Measurements from ENCODE around the gene TNS1.
"Not testable (repeated sequence)": the region's sequence is repeated elsewhere in the genome, so short reads cannot be mapped to it uniquely, and the experiment has no call there.

Gene TNS1

DNA sequence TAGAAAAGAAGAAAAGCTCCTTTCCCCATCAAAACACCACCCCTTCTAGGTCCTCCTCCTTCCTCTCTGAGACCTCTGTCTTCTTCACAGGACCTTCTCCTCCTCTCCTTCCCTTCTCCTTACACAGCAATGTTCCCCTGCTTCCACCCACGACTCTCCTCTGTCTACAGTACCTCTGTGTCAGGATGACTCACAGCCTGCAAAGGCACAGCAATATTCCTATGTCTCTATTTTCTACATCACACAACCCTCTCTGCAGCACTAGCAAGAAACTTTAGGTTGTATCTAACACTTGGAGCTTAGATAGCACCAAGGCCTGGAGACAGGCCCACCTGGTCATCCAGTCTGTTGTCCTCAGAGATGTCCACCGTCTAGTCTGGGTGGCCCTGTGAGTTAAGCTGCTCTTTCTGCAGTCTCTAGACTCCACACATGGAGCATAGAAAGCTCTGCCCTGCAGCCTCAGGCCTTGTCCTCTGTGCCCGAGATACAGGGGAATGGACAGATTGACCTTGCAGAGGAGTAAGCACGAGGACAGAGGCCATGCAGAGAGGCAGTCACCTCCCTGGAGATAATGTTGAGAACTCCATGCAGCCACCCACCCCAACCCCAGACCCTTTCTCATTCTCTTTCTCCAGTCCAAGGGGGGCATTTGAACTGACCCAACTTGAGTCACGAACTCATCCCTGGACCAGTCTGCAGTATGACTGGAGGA is 212.0 kb downstream of the TNS1 start:
- DNase-seq: no peak

GRCh38 chr2:217790195-217790594 is 212.6 kb downstream of the TNS1 start:
- peak in 1 of 2 experiments; percentile 3 for DNase-seq

- no peak for DNase-seq
Measured at GRCh38 chr2:217789736-217790181, 213.0 kb downstream of the TNS1 start.

DNA sequence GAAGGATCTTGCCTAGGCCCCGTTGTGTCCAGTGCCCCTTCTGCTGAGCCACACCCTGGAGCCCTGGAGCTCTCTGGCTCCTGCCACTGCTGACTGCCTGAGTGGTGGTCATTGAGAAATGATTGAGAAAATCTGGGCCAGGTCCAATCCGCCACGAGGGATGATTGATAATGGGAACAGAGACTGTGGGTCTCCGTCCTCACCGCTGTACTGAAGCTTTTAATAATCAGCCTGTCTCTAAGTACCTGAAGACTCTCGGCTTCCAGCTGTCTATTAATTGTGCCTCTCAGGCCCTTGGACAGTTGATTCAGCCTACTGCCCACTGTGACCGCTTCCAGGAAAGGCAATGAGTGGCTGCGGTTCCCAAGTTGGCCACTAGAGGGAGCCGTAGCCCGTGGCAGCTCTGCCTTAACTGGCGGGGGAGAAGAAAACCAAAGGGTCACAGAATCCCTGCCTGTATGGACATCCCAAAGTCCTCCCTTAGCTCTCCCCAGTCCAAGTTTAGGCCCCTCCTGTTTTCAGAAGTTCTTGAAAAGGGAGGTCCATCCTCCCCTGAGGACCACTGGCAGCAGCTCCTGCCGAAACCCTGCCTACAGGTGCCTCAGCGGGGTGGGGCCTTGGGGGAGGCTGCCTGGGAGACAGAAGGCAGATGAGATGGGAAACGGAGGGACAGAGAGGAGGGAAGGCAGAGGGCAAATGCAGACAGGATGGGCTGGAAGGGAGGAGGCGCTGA is 213.6 kb downstream of the TNS1 start:
- peak; percentile 30 to 58 for DNase-seq

- no peak for DNase-seq
Measured at GRCh38 chr2:217788669-217789002, 214.2 kb downstream of the TNS1 start.

- DNase-seq: no peak
Measured at GRCh38 chr2:217787160-217787877, 215.5 kb downstream of the TNS1 start.

- not testable (repeated sequence) for DNase-seq
Measured at GRCh38 chr2:217786560-217786959, 216.2 kb downstream of the TNS1 start.

- DNase-seq: peak; percentile 35 to 38
Measured at GRCh38 chr2:217785544-217786045, 217.2 kb downstream of the TNS1 start.

DNA sequence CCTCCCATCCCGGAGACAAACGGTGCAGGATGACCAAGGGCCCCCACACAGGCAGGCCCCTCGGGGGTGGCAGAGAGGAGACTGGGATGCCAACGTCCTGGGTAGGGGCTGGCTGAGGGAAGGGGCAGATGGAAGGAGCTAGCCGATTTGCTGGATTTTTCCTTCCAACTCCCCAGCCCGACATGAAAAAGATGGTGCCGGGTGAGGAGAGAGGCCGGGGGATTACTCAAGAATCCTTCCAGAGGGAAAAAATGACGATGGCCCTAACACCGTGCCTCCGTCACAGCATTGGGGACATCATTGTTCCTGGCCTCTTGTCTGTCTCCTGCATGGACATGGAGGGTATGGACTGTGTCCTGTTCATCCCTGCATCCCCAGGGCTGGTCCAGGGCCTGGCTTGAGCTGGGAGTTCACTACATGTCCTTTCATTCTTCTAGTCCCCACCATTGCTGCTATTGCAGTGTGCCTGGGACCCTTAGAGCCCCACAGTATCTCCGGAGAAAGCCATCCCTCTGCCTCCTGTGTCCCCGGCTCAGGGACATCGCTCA is 217.7 kb downstream of the TNS1 start:
- no peak for DNase-seq

DNA sequence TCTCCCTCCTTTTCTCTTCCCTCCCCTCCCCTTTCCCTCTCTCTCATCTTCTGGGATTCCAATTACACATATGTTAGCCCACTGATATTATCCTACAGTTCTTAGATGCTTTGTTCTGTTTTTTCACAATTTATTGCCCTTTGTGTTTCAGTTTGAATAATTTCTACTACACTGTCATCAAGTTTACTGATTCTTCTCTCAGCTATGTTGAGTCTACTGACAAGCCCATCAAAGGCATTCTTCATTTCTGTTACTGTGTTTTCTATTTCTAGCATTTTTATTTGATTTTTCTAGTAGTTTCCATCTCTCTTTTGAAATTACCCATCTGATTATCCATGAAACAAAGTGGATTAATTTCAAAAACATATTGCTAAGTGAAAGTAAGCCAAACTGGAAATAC is 219.6 kb downstream of the TNS1 start:
- DNase-seq: no peak

DNA sequence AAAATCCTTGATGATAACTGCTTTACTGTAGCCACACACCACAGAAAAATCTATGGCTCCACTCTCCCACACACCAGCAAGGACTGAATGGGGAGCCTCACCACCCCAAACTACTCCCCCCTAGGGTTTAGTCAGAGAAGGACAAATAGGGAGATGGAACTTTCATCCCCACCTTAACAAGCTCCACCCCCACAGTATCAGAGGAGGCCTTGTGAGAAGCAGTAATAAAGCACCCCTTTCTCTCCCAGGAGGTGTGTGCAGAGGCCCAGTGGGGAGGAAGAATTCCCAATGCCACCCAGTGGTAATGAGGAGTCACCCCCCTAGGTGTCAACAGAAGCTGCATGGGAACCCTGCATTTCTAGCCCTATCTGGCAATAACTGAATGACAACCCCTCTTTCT is 224.9 kb downstream of the TNS1 start:
- DNase-seq: no peak

DNA sequence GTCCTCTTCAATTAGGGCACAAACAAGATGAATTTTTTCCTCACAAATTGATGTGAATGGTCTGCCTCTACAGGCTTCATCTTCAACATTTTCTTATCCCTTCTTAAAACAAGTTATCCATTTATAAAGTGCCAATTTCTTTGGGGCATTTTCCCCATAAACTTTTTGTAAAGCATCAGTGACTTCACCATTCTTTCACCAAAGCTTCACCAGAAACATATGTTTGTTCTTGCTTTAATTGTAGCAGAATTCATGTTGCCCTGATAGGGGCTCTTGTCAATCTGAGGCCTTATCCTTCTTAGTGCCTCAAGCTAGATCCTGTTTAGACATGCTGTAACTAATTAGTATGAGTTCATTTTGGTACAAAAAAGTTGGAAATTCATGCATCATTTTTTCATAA is 226.2 kb downstream of the TNS1 start:
- DNase-seq: no peak

DNA sequence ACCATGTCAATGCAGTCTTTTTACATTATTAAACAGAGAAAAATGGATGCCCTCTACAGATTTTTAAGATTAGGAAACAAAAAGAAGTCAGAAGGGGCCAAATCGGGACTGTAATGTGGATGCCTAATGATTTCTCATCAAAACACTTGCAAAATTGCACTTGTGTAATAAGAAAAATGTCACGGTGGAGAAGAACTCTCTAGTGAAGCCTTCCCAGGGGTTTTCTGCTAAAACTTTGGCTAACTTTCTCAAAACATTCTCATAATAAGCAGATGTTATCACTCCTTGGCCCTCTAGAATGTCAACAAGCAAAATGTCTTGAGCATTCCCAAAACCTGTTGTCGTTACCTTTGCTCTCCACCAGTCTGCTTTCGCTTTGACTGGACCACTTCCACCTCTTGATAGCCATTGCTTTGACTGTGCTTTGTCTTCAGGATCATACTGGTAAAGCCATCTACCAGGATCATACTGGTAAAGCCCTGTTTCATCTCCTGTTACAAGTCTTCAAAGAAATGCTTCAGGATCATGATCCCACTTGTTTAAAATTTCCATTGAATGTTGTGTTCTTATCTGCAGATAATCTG is 226.8 kb downstream of the TNS1 start:
- no peak for DNase-seq

GRCh38 chr2:217774232-217774631 is 228.6 kb downstream of the TNS1 start:
- DNase-seq: no peak

DNA sequence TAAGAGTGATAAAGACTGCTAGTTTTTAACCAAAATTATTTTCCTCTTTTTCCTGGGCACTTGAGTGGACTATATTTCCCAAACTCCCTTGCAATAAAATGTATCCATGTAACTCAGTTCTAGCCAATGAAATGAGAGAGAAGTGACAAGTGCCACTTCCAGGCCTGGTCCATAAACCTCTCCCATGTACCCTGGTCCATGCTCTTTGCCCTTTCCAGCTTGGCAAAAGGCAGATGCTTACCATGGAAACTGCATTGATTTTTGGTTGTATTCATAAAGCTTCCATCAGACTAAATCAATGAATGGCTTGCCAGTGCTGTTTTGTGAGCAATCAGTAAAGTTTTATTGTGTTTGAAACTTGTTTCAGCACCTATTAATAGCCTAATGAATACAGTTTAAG is 229.3 kb downstream of the TNS1 start:
- no peak for DNase-seq

DNA sequence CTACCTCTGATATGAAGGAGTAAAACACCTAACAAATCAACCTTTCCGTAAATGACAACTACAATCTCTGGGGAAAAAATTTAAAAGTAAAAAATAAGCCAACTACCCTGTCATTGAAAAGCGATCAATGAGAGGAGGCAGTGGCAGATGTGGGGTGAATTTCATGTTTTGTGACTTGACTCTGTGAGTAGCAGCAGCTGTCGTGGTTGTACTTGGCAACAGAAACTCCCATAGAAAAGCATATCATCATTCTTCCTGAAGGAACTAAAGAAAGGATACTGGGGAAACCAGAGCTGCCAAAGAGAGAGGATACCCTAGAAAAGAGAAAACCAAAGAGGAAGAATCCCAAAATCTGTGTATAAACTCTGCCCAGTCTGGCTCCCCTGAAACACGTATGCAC is 236.4 kb downstream of the TNS1 start:
- no peak for DNase-seq

DNA sequence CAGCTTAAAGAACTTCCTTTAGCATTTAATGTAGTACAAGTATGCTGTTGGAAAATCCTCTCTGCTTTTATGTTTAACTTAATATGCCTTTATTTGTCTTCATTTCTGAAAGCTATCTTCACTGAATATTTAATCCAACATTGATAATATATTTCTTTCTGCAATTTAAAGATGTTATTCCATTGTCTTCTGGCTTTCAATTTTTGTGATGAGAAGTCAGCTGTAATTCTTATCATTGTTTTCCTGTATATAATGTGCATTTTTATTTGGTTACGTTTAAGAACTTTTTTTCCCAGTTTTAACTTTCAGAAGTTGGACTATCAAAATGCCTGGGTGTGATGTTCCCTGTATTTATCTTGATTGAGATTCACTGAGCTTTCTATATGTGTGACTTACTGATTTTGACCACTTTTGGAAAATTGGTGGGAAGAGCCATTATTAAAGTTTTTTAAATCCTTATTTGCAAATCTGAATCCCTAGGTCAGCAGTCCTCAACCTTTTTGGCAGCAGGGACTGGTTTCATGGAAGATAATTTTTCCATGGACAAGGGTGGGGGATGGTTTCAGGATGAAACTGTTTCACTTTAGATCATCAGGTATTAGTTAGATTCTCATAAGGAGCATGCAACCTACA is 241.0 kb downstream of the TNS1 start:
- no peak for DNase-seq

- DNase-seq: no peak
Measured at GRCh38 chr2:217759991-217760390, 242.8 kb downstream of the TNS1 start.

- no peak for DNase-seq
Measured at GRCh38 chr2:217757108-217757463, 245.7 kb downstream of the TNS1 start.

GRCh38 chr2:217756375-217757107 is 246.3 kb downstream of the TNS1 start:
- DNase-seq: peak; percentile 75 to 88

DNA sequence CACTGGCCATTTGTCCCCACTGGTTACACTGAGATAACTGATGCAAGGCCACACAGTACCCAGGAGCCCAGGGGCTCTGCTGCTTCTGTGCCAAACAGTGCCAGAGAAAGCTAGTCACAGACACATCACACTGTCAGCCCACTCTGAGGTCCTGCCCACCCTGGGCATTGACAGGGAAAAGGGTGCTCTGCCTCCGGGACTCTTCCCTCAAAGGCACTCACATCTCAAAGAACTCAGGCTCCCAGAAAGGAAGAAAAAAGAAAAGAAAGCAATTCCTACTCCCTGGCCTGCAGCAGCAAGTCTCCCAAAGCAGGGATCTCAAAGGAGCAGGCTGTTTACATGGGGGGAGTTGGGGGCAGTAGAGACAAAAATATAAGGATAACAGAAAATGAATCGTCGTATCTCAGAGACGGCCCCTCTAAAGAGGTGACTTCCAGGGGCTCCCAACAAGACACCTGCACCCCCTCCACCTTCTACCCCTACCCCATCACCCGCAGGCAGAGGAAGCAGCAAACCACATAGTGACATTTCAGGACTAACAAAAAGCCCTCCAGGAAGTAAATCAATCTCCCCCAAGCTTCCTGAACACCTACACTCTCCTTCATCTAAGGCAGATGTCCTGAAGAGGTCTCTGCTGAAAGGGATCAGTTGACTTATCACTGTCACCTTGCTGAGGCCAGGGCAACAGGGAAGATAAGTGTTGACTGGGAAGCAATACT is 247.6 kb downstream of the TNS1 start:
- no peak for DNase-seq

Data from SHP77 (cell line).